Endothelial cell of umbilical vein (primary cell): ENCODE results near the gene MYT1. TPM values are rescaled to one million over a fixed set of nuclear protein-coding genes. Genes with fewer than 3 reads are reported as not detected.

Source experiments
- BruUV-seq: library from RNA; stranded (reverse); fragments of 400-500 nt; replicated peaks from 2 replicates; lab custom pipeline; 2021; lab: Mats Ljungman, UMichigan
- CTCF ChIA-PET: fragments of 300-600, 350-600 bp; sonication (Branson Sonifier 250); formaldehyde crosslinking; loops from one replicate; lab custom pipeline; 2021; ENCODE audit warnings: antibody characterized with exemption, inconsistent platforms; lab: Charles Lee
- POLR2A ChIA-PET: fragments of 300-600, 350-600 bp; sonication (Branson Sonifier 250); formaldehyde crosslinking; loops from one replicate; lab custom pipeline; 2021; ENCODE audit warnings: antibody characterized with exemption, inconsistent platforms; lab: Charles Lee
- DNase-seq: peaks from one replicate; pipeline ENCODE4 v3.0.0-alpha.2; 2011; ENCODE audit warnings: low read depth, low spot score
- FAIRE-seq: peaks from 2 replicates; lab custom pipeline; 2011; peaks lifted over from hg19 to GRCh38; lab: Jason Lieb, UNC
- H2AFZ ChIP-seq: 2 replicates; pipeline ENCODE4 v1.6.0; 2012; ENCODE audit warnings: low read depth, low read length, control low read depth, inconsistent platforms
- H3K27ac ChIP-seq: 2 replicates; pipeline ENCODE4 v1.5.1; 2011; ENCODE audit warnings: low read depth, mild to moderate bottlenecking, control low read depth, low read length, moderate library complexity; ENCODE audit not compliant: insufficient read depth
- H3K27me3 ChIP-seq, 2 experiments: 2 replicates each; pipeline versions ENCODE4 v1.6.0 to v1.6.1; 2011; ENCODE audit warnings: low read length in 2 of 2, mixed read lengths in 1 of 2; ENCODE audit not compliant: control insufficient read depth in 2 of 2, insufficient read depth in 2 of 2
- H3K36me3 ChIP-seq, 2 experiments: 2 replicates in 1 of 2; 3 replicates in 1 of 2; pipeline ENCODE4 v1.5.1; 2011; ENCODE audit warnings: low read length in 2 of 2, mild to moderate bottlenecking in 1 of 2, moderate library complexity in 1 of 2; ENCODE audit not compliant: control insufficient read depth in 2 of 2, insufficient read depth in 2 of 2; ENCODE audit errors: extremely low read depth in 1 of 2
- H3K4me1 ChIP-seq: 3 replicates; pipeline ENCODE4 v1.5.1; 2011; ENCODE audit warnings: mild to moderate bottlenecking, low read length; ENCODE audit not compliant: control insufficient read depth, insufficient read depth; ENCODE audit errors: extremely low read depth
- H3K4me2 ChIP-seq: 2 replicates; pipeline ENCODE4 v1.6.1; 2011; ENCODE audit warnings: low read length, control low read depth, mixed read lengths; ENCODE audit not compliant: insufficient read depth
- H3K4me3 ChIP-seq, 3 experiments: fragments of 200-600 bp in 1 of 3; sonication (generic), shearing (Covaris generic) in 1 of 3; replicated peaks in 1 of 3; 2 replicates each; pipeline ENCODE4 v1.5.1; 2011 to 2016; ENCODE audit warnings: control low read depth in 3 of 3, low read length in 3 of 3, mild to moderate bottlenecking in 2 of 3, inconsistent platforms in 1 of 3, low read depth in 1 of 3, moderate library complexity in 1 of 3; ENCODE audit not compliant: insufficient read depth in 1 of 3
- H3K79me2 ChIP-seq: 2 replicates; pipeline ENCODE4 v1.6.0; 2012; ENCODE audit warnings: low read length, inconsistent platforms; ENCODE audit not compliant: control insufficient read depth, insufficient read depth
- H3K9ac ChIP-seq: replicated peaks from 2 replicates; pipeline ENCODE3; 2011; ENCODE audit warnings: low read length, control low read depth; ENCODE audit not compliant: insufficient read depth; ENCODE audit errors: extremely low read depth
- H3K9me1 ChIP-seq: replicated peaks from 3 replicates; pipeline ENCODE4 v1.6.0; 2011; ENCODE audit warnings: mild to moderate bottlenecking, low read length; ENCODE audit not compliant: control insufficient read depth, insufficient read depth; ENCODE audit errors: extremely low read depth
- H3K9me3 ChIP-seq: replicated peaks from 2 replicates; pipeline ENCODE4 v1.5.1; 2012; ENCODE audit warnings: low read length, inconsistent platforms; ENCODE audit not compliant: control insufficient read depth, insufficient read depth
- H4K20me1 ChIP-seq: replicated peaks from 2 replicates; pipeline ENCODE3; 2011; ENCODE audit warnings: mild to moderate bottlenecking, low read length; ENCODE audit not compliant: control insufficient read depth, insufficient read depth; ENCODE audit errors: extremely low read depth
- CTCF ChIP-seq, 2 donors: IDR thresholded peaks; 1 replicate in 1 of 2; 2 replicates in 1 of 2; pipeline ENCODE4 v1.5.1; 2011; ENCODE audit warnings: low read length in 2 of 2, mild to moderate bottlenecking in 2 of 2, moderate library complexity in 2 of 2, control low read depth in 1 of 2, inconsistent platforms in 1 of 2, low read depth in 1 of 2; ENCODE audit not compliant: insufficient read depth in 1 of 2; ENCODE audit errors: extremely low read depth in 1 of 2
- EZH2 ChIP-seq: IDR thresholded peaks from 2 replicates; pipeline ENCODE4 v1.6.1; 2012; ENCODE audit warnings: borderline replicate concordance, low read depth, mild to moderate bottlenecking, moderate library complexity, low read length, inconsistent platforms; ENCODE audit not compliant: severe bottlenecking
- FOS ChIP-seq: IDR thresholded peaks from 2 replicates; pipeline ENCODE4 v1.6.1; 2011; ENCODE audit warnings: mild to moderate bottlenecking, low read length, moderate library complexity, borderline replicate concordance; ENCODE audit not compliant: insufficient read depth
- GATA2 ChIP-seq: IDR thresholded peaks from 2 replicates; pipeline ENCODE4 v1.7.0; 2011; ENCODE audit warnings: low read depth, mild to moderate bottlenecking, moderate library complexity, mixed read lengths, low read length; ENCODE audit not compliant: insufficient read length, insufficient read depth
- JUN ChIP-seq: IDR thresholded peaks from 2 replicates; pipeline ENCODE4 v1.6.1; 2011; ENCODE audit warnings: borderline replicate concordance, low read depth; ENCODE audit not compliant: insufficient read length, insufficient read depth
- MAX ChIP-seq: IDR thresholded peaks from 2 replicates; pipeline ENCODE4 v1.6.1; 2011; ENCODE audit not compliant: insufficient read depth, insufficient read length
- MYC ChIP-seq: IDR thresholded peaks from one replicate; pipeline ENCODE4 v1.6.1; 2011; ENCODE audit warnings: mild to moderate bottlenecking, low read depth, low read length
- POLR2A ChIP-seq: IDR thresholded peaks from 2 replicates; pipeline ENCODE4 v1.6.1; 2012; ENCODE audit warnings: low read depth, mild to moderate bottlenecking, control low read depth, low read length
- POLR2AphosphoS5 ChIP-seq: IDR thresholded peaks from 2 replicates; pipeline ENCODE4 v1.6.1; 2012; ENCODE audit warnings: low read depth, mild to moderate bottlenecking, control low read depth, low read length, moderate library complexity; ENCODE audit not compliant: insufficient read depth
- dilution Hi-C: fragments of 300-500 bp; cut with MboI; formaldehyde crosslinking; loops from one replicate; pipeline ENCODE4 v1.15.0; 2019; ENCODE audit warnings: low sequenced_read_pairs; ENCODE audit not compliant: extremely low pct_ligation_motif_present
- intact Hi-C: fragments of 100-400 bp; cut with micrococcal nuclease; formaldehyde crosslinking; loops from one replicate; pipeline ENCODE4 v1.10.0; 2022
- polyA plus RNA-seq, 4 experiments: library from polyadenylated mRNA; depleted of rRNA in 3 of 4; stranded (reverse) in 3 of 4; unstranded in 1 of 4; fragments of >200 nt; gene quantifications; 2 replicates each; pipeline versions ENCODE4 v1.2.1 to v1.2.3, GENCODE V29; 2011 to 2012; ENCODE audit warnings: missing spikeins in 1 of 4
- total RNA-seq: library from RNA; stranded (reverse); gene quantifications from 2 replicates; pipeline ENCODE4 v1.2.3, GENCODE V29; 2021

The MYT1 gene
- total and polyA plus RNA-seq, 2 donors (not counting 3 experiments of a cell fraction or from before 2014, with no cell fraction given) = not detected

- intact Hi-C loops (no loop called here), dilution Hi-C loops (no loop called here)
- DNase-seq (no peak), FAIRE-seq (no peak)
- no TSS peak for BruUV-seq
- TF ChIP-seq MYC = no peak
- TF ChIP-seq CTCF (IDR thresholded peaks at IDR 0.05; ENCODE audit: extremely low read depth in 1 of 2, insufficient read depth in 1 of 2, low read depth in 1 of 2, low read length in 2 of 2) = no peak
- no peak for TF ChIP-seq POLR2A
- no peak for TF ChIP-seq EZH2
- TF ChIP-seq MAX = no peak
- no peak for TF ChIP-seq JUN
- TF ChIP-seq POLR2AphosphoS5 = no peak
- no peak for TF ChIP-seq FOS
- TF ChIP-seq GATA2 = no peak
- Histone ChIP-seq H4K20me1 (no peaks in the 10 kb centered on the region), H3K4me2 (no peak overlapping the region), H2AFZ (no peak overlapping the region), H3K27ac (no peak overlapping the region), H3K79me2 (no peaks in the 10 kb centered on the region), H3K27me3 (peaks cover 4 to 19% of the 10 kb centered on the region in 2 experiments), H3K36me3 (no peaks in the 10 kb centered on the region), H3K9me1 (no peaks in the 10 kb centered on the region), H3K9ac (no peak overlapping the region), H3K4me1 (no peaks in the 10 kb centered on the region), H3K4me3 (no peak overlapping the region), H3K9me3 (no peaks in the 10 kb centered on the region)
- ChIA-PET CTCF (interaction anchor here (1.5 kb wide), 1 partner anchor 9 kb away, joined by 6 read pairs; the partner anchor contains the start of gene PCMTD2), POLR2A (no interaction called here)
Measured at GRCh38 chr20:64247307-64247618, 83.0 kb downstream of the MYT1 start.
